Measurements from ENCODE around the gene TRIM41.

DNA sequence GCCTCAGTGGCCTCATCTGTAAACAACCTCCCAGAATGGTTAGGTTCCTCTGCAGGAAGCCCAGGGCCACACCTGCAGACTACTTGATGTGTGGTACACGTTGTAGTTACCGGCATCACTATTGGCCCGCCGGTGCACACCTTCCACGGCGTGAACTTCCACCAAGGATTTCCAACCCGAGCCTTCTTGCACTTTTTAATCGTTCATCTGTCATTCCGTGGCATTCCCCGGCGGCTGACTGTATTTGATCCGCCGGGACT lies 5.3 kb upstream of the TRIM41 start:
- TF ChIP-seq ZNF24 (tag by site-specific recombination; IDR thresholded peaks at IDR 0.05) (no peak), ZNF658 (tag by site-specific recombination; IDR thresholded peaks at IDR 0.05) (no peak), KLF16 (tag by site-specific recombination; IDR thresholded peaks at IDR 0.05) (no peak), CTCF (tag by site-specific recombination; IDR thresholded peaks at IDR 0.05) (no peak; the same call in 1 of the 2 replicates), ZBTB26 (tag by site-specific recombination; optimal IDR thresholded peaks at IDR 0.05) (no peak), ZNF660 (tag by site-specific recombination; IDR thresholded peaks at IDR 0.05) (no peak), ZNF184 (tag by site-specific recombination; IDR thresholded peaks at IDR 0.05) (no peak), SP3 (tag by site-specific recombination; IDR thresholded peaks at IDR 0.05) (no peak), ZNF140 (tag by site-specific recombination; IDR thresholded peaks at IDR 0.05) (no peak)
